Endothelial cell of umbilical vein (primary cell): ENCODE results near the gene IL3.

Experiments
- CTCF ChIP-seq, 2 donors: IDR thresholded peaks; 1 replicate in 1 of 2; 2 replicates in 1 of 2; pipeline ENCODE4 v1.5.1; 2011; ENCODE audit warnings: low read length in 2 of 2, mild to moderate bottlenecking in 2 of 2, moderate library complexity in 2 of 2, control low read depth in 1 of 2, inconsistent platforms in 1 of 2, low read depth in 1 of 2; ENCODE audit not compliant: insufficient read depth in 1 of 2; ENCODE audit errors: extremely low read depth in 1 of 2
- EZH2 ChIP-seq: IDR thresholded peaks from 2 replicates; pipeline ENCODE4 v1.6.1; 2012; ENCODE audit warnings: borderline replicate concordance, low read depth, mild to moderate bottlenecking, moderate library complexity, low read length, inconsistent platforms; ENCODE audit not compliant: severe bottlenecking
- FOS ChIP-seq: IDR thresholded peaks from 2 replicates; pipeline ENCODE4 v1.6.1; 2011; ENCODE audit warnings: mild to moderate bottlenecking, low read length, moderate library complexity, borderline replicate concordance; ENCODE audit not compliant: insufficient read depth
- JUN ChIP-seq: IDR thresholded peaks from 2 replicates; pipeline ENCODE4 v1.6.1; 2011; ENCODE audit warnings: borderline replicate concordance, low read depth; ENCODE audit not compliant: insufficient read length, insufficient read depth
- MAX ChIP-seq: IDR thresholded peaks from 2 replicates; pipeline ENCODE4 v1.6.1; 2011; ENCODE audit not compliant: insufficient read depth, insufficient read length
- MYC ChIP-seq: IDR thresholded peaks from one replicate; pipeline ENCODE4 v1.6.1; 2011; ENCODE audit warnings: mild to moderate bottlenecking, low read depth, low read length
- POLR2A ChIP-seq: IDR thresholded peaks from 2 replicates; pipeline ENCODE4 v1.6.1; 2012; ENCODE audit warnings: low read depth, mild to moderate bottlenecking, control low read depth, low read length
- POLR2AphosphoS5 ChIP-seq: IDR thresholded peaks from 2 replicates; pipeline ENCODE4 v1.6.1; 2012; ENCODE audit warnings: low read depth, mild to moderate bottlenecking, control low read depth, low read length, moderate library complexity; ENCODE audit not compliant: insufficient read depth

GRCh38 chr5:132093271-132093670, 32.8 kb downstream of the IL3 start:
- no peak for TF ChIP-seq EZH2
- no peak for TF ChIP-seq MAX
- no peak for TF ChIP-seq POLR2AphosphoS5
- no peak for TF ChIP-seq CTCF (IDR thresholded peaks at IDR 0.05; ENCODE audit: extremely low read depth in 1 of 2, insufficient read depth in 1 of 2, low read depth in 1 of 2, low read length in 2 of 2)
- TF ChIP-seq FOS = no peak
- TF ChIP-seq POLR2A = no peak
- no peak for TF ChIP-seq MYC
- no peak for TF ChIP-seq JUN
